Epithelial cell of esophagus (primary cell): ENCODE results near the gene GIPC3.
"Not testable (repeated sequence)": the region's sequence is repeated elsewhere in the genome, so short reads cannot be mapped to it uniquely, and the experiment has no call there.

Experiments used
- DNase-seq: peaks from one replicate; pipeline ENCODE4 v3.0.0; 2010; ENCODE audit warnings: low read depth
- H3K4me3 ChIP-seq: 2 replicates; pipeline ENCODE4 v1.5.1; 2011; ENCODE audit warnings: mild to moderate bottlenecking, low read length, control low read depth
- TF ChIP-seq, protein P1 (sequence below): IDR thresholded peaks from 2 replicates; pipeline ENCODE4 v1.5.1; 2011; ENCODE audit warnings: low read depth, mild to moderate bottlenecking, low read length, control low read depth, inconsistent platforms; ENCODE audit not compliant: insufficient read depth; ENCODE audit errors: missing control alignments

The GIPC3 gene

DNA sequence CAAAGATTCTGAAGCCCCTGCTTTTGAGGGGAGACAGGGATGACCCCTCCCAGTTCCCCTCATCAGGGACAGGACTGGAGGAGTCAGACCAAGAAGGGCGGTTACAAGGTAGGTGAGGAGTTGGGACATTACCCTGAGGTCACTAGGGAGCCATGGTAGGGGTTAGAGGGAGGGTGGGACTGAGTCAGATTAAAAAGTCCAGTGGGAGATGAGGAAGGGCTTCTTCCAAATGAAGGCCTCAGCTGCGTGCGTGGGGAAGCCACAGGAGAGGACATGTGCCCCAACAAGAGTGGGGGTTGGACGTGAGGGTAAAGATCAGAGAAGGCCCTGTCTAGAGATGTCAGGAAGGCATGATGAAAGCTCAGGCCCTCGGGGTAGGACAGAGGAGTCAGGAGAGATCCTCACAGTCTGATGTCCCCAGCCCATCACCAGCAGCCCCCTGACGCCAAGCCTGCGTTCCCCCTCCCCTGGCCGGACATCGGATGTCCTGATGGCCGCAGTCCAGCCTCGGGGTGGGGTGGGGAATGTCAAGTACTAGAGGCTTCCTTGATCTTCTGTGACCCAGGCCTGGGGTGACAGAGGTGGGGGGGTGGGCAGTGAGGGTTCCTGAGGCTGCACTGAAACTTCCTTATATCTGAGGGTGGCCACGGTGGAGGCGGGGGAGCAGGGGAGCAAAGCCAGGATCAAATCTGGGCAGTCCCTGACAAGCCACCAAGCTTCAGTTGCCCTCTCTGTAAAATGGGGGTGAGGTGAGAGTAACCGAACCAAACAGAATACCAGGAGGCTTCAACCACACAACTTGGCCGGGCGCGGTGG is 21.4 kb upstream of the GIPC3 start:
- no peak for DNase-seq
- TF ChIP-seq, protein P1, sequence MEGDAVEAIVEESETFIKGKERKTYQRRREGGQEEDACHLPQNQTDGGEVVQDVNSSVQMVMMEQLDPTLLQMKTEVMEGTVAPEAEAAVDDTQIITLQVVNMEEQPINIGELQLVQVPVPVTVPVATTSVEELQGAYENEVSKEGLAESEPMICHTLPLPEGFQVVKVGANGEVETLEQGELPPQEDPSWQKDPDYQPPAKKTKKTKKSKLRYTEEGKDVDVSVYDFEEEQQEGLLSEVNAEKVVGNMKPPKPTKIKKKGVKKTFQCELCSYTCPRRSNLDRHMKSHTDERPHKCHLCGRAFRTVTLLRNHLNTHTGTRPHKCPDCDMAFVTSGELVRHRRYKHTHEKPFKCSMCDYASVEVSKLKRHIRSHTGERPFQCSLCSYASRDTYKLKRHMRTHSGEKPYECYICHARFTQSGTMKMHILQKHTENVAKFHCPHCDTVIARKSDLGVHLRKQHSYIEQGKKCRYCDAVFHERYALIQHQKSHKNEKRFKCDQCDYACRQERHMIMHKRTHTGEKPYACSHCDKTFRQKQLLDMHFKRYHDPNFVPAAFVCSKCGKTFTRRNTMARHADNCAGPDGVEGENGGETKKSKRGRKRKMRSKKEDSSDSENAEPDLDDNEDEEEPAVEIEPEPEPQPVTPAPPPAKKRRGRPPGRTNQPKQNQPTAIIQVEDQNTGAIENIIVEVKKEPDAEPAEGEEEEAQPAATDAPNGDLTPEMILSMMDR = no peak
- no peak overlapping the region for H3K4me3 ChIP-seq

DNA sequence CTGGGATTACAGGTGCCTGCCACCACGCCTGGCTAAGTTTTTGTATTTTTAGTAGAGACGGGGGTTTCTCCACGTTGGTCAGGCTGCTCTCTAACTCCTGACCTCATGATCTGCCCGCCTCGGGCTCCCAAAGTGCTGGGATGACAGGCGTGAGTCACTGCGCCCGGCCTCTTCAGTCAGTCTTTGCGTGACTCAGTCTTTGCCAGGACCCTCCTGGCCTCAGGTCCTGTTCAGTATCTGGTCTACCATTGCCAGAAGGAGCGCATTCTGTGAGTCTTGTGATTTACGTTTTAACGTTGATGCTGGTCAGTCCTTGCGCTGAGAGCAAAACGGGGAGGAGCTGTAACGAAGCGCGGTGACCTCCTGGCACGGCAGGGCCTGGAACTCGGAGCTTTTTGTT is 20.1 kb upstream of the GIPC3 start:
- no peak for DNase-seq
- TF ChIP-seq, protein P1 = no peak
- no peak overlapping the region for H3K4me3 ChIP-seq

DNA sequence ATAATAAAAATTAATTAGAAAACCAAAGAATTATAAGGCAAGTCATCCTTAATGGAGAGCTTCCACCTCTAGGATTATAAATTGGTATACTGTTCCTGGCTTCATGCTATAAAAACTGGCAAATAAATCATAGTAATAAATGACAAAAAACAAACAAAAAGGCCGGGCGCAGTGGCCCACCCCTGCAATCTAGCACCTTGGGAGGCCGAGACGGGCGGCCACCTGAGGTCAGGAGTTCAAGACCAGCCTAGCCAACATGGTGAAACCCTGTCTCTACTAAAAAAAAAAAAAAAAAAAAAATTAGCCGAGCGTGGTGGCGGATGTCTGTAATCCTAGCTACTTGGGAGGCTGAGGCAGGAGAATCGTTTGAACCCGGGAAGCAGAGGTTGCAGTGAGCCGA is 15.2 kb upstream of the GIPC3 start:
- not testable (repeated sequence) for H3K4me3 ChIP-seq, DNase-seq

DNA sequence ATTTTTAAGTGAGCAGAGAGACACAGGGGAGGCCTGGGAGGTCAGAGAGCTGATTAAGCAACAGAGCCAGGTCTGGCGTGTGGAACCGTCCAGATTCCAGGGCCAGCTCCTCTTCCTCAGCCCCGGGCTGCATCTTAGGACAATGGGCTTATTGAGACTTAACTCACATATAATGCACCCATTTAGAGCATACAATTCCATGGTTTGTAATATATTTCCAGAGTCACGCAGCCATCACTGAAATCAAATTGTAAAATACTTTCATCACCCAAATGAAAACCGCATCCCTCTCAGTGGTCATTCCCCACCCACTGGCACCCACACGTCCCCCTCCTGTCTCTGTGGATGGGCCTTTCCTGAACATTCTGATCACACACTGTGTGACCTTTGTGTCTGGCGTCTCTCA is 14.7 kb upstream of the GIPC3 start:
- no peak overlapping the region for H3K4me3 ChIP-seq
- no peak for DNase-seq
- TF ChIP-seq, protein P1 = no peak

DNA sequence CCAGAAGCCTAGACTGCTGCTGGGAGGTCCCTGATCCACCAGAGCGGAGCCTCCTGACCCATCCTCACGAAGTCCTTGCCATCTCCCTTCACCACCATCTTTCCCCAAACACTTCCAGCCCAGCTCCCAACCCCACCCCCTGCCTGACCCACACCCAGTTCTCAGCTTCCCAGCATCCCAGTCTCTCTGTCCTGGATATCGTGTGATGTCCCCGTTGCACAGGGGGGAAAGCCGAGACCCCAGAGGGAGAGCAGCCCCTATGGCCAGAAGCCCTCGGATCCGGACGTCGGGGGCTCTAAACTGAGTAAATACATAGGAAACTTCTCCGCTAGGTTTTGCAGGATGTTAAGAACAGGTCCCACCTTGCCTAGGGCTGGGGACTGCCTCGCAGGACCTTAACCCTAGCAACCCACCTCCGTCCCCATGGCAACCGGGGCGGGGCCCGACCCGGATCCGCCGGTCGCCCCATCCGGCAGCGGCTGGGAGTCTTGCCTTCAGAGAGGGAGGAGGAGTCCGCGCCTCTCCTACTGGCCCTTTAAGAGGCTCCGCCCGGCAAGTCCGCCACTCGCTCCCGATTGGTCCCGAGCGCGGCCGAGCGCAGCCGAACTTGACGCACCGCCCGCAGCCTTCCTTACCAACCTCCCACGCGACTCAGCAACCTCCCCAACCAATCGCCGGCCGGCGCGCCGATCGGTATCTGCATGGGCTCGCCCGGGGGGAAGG is 13.0 kb upstream of the GIPC3 start:
- TF ChIP-seq, protein P1 = no peak
- peak; percentile 100 for DNase-seq
- H3K4me3 ChIP-seq = peak overlapping the region; percentile 49

DNA sequence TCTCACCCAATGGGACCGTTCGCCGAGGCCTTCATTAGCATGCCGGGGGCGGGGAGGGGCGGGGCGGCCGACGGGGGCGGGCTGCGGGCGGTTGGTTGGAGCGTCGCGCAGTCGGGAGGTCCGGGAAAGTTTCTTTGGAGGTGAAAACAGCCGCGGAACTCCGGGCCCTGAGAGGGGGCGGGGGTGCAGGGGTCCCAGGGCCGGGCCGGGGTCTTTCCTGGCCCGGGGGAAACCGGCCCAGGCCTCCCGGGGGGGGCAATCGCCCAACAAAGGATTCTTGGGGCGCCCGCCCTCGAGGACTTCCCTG is 12.5 kb upstream of the GIPC3 start, which contains the start of gene HMG20B:
Gene HMG20B (plus strand): TSS at position 90 of the 307 bp plus-strand sequence. CDS start 366 bp downstream, outside the sequence.
- H3K4me3 ChIP-seq = peak within 1 kb of the TSS; percentile 84
- TF ChIP-seq, protein P1 = no peak
- DNase-seq = no peak

DNA sequence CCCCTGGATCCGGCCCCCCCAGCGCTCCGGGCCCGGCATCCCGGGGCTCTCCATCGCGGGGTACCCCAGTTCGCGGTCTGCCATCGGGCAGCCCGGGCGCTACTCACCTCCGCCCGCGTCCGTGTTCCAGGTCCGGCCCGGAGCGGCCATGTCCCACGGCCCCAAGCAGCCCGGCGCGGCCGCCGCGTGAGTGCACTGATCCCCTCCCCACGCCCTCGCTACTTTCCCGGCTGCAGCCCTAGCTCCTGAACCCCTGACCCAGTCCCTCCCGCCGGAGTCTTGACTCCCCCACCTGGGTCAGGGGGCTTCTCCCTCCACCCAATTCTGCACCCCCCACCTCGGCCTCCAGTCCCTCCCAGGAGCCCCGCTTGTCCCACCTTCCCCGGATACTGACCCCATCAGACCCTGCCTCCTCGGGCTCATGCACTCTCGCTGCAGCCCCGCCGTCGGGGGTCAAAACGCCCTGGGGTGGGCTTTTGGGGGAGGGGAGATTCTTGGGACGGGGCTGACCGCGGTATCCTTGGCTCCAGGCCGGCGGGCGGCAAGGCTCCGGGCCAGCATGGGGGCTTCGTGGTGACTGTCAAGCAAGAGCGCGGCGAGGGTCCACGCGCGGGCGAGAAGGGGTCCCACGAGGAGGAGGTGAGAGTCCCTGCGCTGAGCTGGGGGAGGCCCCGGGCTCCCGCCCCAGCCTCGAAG is 12.0 kb upstream of the GIPC3 start:
- no peak for DNase-seq
- TF ChIP-seq, protein P1 = no peak
- H3K4me3 ChIP-seq = peak overlapping the region; percentile 84
